ENCODE results near the gene DOC2A. TPM values are rescaled to one million over a fixed set of nuclear protein-coding genes. Genes with fewer than 3 reads are reported as not detected.

DOC2A gene
- total RNA-seq, 3 donors from 2014 or later = 0.48 to 4.5 (median 2.3) TPM

DNA sequence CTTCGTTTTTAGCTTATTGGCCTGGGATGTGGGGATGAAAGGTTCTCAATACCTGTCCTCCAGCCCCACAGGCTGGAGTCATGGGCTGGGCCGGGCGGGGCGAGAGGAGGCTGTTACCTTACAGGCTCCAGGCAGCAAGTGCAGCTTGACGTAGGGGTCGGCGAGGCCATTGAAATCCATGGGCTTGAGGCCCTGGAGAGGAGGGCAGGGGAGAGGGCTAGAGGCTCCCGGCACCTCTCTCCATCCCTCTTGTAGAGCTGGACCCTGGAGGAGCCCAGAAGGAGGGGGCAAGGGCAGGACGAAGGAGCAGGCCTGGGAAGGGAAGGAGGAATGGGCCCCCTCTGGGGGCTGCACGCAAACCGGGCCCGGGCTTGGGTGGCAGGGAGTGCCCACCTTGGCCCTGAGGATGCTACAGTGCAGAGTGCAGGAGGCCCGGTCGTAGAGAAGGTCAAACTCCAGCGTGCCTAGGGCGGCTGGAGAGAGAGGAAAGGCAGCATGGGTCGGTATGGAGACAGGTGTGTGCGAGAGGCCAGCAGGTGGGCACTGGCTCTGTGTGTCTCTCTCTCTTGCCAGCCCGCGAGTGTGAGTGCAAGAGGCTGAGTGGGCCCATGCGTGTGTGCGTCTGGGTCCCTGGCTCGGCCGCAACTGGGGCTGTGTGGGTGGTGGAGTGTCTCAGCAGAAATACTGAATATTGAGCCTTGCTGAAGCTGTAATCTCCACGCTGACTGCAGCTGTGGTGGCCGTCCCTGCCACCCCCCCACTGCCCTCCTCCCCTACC, 1.6 kb downstream of the DOC2A start:
- DNase-seq (ENCODE audit: low spot score in 2 of 2) = no peak
- peak overlapping the region in 1 of 3 donors; percentile 3 for H3K4me3 ChIP-seq
- TF ChIP-seq, protein P1, sequence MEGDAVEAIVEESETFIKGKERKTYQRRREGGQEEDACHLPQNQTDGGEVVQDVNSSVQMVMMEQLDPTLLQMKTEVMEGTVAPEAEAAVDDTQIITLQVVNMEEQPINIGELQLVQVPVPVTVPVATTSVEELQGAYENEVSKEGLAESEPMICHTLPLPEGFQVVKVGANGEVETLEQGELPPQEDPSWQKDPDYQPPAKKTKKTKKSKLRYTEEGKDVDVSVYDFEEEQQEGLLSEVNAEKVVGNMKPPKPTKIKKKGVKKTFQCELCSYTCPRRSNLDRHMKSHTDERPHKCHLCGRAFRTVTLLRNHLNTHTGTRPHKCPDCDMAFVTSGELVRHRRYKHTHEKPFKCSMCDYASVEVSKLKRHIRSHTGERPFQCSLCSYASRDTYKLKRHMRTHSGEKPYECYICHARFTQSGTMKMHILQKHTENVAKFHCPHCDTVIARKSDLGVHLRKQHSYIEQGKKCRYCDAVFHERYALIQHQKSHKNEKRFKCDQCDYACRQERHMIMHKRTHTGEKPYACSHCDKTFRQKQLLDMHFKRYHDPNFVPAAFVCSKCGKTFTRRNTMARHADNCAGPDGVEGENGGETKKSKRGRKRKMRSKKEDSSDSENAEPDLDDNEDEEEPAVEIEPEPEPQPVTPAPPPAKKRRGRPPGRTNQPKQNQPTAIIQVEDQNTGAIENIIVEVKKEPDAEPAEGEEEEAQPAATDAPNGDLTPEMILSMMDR (IDR thresholded peaks at IDR 0.05) = no peak
- no peak for TF ChIP-seq POLR2AphosphoS5 (IDR thresholded peaks at IDR 0.05)
- TF ChIP-seq POLR2A (IDR thresholded peaks at IDR 0.05) = no peak
- peaks cover 10 to 25% of the 10 kb centered on the region in 2 donors for H3K27me3 ChIP-seq
- peaks cover 9 to 13% of the 10 kb centered on the region in 2 donors for H3K4me1 ChIP-seq
- no peaks in the 10 kb centered on the region for H3K9me3 ChIP-seq
- no peak overlapping the region for H3K27ac ChIP-seq
- intact Hi-C loops (cut with DNase I; ENCODE audit: low total_unique reads) = no loop called here
- H3K36me3 ChIP-seq = no peaks in the 10 kb centered on the region

DNA sequence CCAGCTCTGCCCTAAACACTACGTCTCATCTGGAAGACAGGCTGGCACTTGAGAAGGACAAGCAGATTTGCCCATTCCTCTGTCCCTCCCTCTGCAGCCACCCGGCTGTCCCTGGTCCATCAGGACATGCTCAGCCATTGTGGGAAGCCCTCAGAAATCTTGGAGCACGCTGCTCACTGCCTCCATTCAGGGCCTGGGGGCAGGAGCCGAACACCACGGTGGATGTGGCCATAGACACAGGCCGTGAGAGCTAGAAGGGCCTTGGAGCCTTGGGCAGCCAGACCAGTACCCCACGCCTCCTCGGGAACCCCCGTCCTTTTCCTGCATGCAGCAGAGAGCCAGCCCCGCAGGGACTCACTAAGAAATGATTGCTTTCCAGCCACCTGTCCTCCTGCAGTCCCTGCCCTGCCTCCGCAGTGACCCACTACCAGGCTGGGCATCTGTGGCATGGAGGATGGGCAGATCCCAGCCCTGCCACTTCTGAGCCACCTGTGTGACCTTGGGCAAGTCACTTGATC, 3.4 kb downstream of the DOC2A start:
- H3K27me3 ChIP-seq = peaks cover 10 to 25% of the 10 kb centered on the region in 2 donors
- intact Hi-C loops (cut with DNase I; ENCODE audit: low total_unique reads) = no loop called here
- no peak overlapping the region for H3K27ac ChIP-seq
- H3K4me1 ChIP-seq = peaks cover 9 to 13% of the 10 kb centered on the region in 2 donors
- no peaks in the 10 kb centered on the region for H3K9me3 ChIP-seq
- no peaks in the 10 kb centered on the region for H3K36me3 ChIP-seq
- no peak for TF ChIP-seq POLR2A (IDR thresholded peaks at IDR 0.05)
- no peak overlapping the region for H3K4me3 ChIP-seq
- DNase-seq (ENCODE audit: low spot score in 2 of 2) = no peak

DNA sequence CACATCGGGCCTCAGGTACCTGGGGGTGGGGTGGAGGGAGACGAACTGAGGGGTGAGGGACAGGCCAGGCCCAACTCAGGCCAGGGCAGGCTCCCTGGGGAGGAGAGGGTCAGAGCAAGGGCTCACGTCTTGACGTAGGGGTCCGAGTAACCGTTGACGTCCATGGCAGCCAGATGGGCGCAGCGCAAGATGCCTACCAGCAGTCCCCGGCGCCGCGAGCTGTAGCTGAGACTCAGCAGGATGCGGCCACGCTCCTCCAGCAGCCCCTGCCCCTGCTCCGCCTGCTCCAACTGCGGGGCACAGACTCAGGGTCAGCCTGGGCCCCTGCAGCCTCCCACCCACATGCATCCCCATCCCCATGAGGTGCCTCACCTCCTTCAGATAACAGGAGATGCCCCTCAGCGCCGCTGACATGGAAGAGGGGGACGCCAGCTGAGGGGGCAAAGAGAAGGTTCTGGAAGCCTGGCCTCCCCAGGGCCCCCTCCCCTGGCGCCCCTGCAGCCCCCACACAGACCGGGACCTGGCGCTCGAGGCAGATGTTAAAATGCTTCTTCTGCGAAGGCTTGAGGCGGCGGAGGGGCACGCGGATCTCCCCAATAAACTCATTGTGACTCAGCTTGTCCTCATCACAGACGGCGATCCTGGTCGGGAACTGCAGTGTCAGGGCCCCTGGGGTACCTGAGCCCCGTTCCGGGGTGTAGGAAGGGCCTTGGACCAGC, 4.0 kb downstream of the DOC2A start:
- Histone ChIP-seq H3K27me3 (peaks cover 10 to 23% of the 10 kb centered on the region in 2 donors), H3K4me3 (no peak overlapping the region), H3K4me1 (peaks cover 9 to 13% of the 10 kb centered on the region in 2 donors), H3K36me3 (no peaks in the 10 kb centered on the region), H3K27ac (no peak overlapping the region), H3K9me3 (no peaks in the 10 kb centered on the region)
- no peak for TF ChIP-seq POLR2AphosphoS5 (IDR thresholded peaks at IDR 0.05)
- TF ChIP-seq, protein P1 (IDR thresholded peaks at IDR 0.05) = no peak
- TF ChIP-seq POLR2A (IDR thresholded peaks at IDR 0.05) = no peak
- intact Hi-C loops (cut with DNase I; ENCODE audit: low total_unique reads) = no loop called here
- no peak for DNase-seq (ENCODE audit: low spot score in 2 of 2)

DNA sequence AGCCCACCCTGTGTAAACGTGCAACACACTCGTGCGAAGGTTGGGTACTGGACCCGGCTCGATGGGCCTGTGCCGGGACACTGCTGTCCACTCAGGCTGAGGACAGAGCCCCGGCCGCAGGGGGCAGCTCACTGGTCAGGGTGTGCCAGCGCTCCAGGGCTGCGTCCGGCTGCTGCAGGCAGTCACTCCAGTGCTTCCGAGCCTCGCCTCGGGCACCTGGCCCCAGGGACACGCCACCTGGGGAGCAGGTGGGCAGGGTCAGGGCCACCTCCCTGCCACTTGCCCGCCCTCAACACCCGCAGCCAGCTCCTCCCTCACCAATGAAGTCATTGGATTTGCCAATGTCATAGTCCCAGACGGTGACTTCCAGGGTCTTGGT, 4.7 kb downstream of the DOC2A start:
- no peak for DNase-seq (ENCODE audit: low spot score in 2 of 2)
- no peaks in the 10 kb centered on the region for H3K36me3 ChIP-seq
- intact Hi-C loops (cut with DNase I; ENCODE audit: low total_unique reads) = no loop called here

DNA sequence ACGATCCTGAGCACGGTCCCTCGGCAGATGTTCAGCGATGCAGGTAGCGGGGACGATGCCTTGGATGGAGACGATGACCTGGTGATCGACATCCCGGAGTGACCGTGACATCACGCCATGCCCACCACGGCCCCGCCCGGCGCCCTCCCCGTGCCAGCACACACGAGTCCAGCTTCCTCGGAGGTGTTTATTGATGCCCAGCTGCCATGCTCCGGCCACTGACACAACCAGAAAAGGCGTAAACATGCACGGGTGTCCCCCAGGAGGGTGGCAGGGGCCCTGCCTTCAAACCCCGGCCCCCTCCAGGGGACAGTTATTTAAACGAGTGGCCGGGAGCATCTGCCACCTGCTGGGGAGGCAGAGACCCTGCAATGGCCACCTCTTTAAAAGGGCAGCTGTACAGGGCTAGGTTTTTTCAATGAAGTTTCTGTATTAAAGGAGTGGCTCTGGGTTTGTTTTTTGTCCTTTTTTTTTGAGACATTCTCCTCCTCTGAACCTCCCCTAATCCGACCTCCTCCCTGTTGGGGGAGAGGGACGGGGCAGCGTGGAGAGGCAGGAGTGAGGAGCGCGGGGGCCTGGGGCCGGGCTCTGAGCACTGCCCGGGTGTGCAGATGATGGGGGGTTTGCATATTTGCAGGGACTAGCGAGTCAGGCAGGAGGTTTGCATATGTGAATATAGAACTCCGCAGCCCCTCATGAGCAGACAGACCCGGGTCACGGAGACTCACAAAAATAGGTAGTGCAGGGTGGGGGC, 5.3 kb downstream of the DOC2A start:
- no peak for DNase-seq (ENCODE audit: low spot score in 2 of 2)
- peaks cover 5 to 12% of the 10 kb centered on the region in 2 donors for H3K27me3 ChIP-seq
- H3K27ac ChIP-seq = no peak overlapping the region
- no peaks in the 10 kb centered on the region for H3K9me3 ChIP-seq
- TF ChIP-seq, protein P1 (IDR thresholded peaks at IDR 0.05) = peak; percentile 39 to 68 (median 66)
- TF ChIP-seq POLR2A (IDR thresholded peaks at IDR 0.05) (no peak), POLR2AphosphoS5 (IDR thresholded peaks at IDR 0.05) (no peak)
- intact Hi-C loops (cut with DNase I; ENCODE audit: low total_unique reads) = no loop called here
- H3K36me3 ChIP-seq = no peaks in the 10 kb centered on the region
- peaks cover 2 to 4% of the 10 kb centered on the region in 2 donors for H3K4me1 ChIP-seq
- no peak overlapping the region for H3K4me3 ChIP-seq

More for the DNA sequence above, 4.7 kb downstream of the DOC2A start:
- no peak overlapping the region for H3K27ac ChIP-seq
- TF ChIP-seq POLR2AphosphoS5 (IDR thresholded peaks at IDR 0.05) = no peak
- no peak for TF ChIP-seq POLR2A (IDR thresholded peaks at IDR 0.05)
- TF ChIP-seq, protein P1 (IDR thresholded peaks at IDR 0.05) = no peak
- H3K9me3 ChIP-seq = no peaks in the 10 kb centered on the region
- H3K4me1 ChIP-seq = peaks cover 8% of the 10 kb centered on the region in 2 donors
- H3K27me3 ChIP-seq = peaks cover 10 to 17% of the 10 kb centered on the region in 2 donors
- H3K4me3 ChIP-seq = no peak overlapping the region
